Central memory CD4-positive, alpha-beta T cell (primary cell): ENCODE data around the gene SIL1.

Source experiments
- DNase-seq: peaks from one replicate; pipeline ENCODE4 v3.0.0; 2022

SIL1 gene

GRCh38 chr5:138909734-138910133, 288.4 kb downstream of the SIL1 start:
- no peak for DNase-seq

DNA sequence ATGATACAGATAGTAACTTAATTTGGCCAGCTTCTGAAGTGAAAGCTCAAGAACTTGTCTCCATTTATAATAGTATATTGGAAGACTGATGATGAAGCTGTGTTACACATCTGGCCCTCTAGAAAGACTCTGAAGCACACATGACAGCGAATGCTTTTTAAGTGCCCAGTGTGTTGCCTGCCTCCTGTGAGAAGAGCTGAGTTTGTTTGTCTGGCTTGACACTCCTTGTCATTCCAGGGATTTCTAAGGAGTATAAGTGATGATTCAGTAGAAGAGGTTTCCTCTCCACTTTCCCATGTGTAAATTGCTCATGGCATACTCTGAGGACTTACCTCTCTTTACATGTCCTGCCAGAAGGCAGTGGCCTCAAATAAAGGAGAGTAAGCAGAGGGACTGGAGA, 292.6 kb downstream of the SIL1 start:
- no peak for DNase-seq

GRCh38 chr5:138903130-138903775, 294.9 kb downstream of the SIL1 start:
- DNase-seq: no peak

DNA sequence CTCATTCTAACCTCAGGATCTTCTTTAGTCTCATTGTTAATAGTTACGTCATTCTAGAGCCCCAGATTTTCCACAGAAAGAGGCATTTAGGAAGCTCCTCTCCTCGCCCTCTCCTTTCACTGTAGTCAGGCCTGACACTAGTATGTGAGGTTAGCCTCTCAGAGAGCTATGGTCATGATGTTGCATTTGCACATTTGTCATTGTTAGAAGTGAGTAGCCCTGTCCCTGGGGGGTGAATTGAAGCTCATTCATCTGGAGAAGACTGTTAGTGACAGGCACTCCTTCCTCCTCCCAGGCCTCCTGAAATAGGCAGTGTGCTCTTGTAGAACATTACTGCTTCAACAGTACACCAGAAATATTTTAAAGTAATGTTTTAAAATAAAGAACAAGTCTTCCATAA, 296.5 kb downstream of the SIL1 start:
- no peak for DNase-seq

DNA sequence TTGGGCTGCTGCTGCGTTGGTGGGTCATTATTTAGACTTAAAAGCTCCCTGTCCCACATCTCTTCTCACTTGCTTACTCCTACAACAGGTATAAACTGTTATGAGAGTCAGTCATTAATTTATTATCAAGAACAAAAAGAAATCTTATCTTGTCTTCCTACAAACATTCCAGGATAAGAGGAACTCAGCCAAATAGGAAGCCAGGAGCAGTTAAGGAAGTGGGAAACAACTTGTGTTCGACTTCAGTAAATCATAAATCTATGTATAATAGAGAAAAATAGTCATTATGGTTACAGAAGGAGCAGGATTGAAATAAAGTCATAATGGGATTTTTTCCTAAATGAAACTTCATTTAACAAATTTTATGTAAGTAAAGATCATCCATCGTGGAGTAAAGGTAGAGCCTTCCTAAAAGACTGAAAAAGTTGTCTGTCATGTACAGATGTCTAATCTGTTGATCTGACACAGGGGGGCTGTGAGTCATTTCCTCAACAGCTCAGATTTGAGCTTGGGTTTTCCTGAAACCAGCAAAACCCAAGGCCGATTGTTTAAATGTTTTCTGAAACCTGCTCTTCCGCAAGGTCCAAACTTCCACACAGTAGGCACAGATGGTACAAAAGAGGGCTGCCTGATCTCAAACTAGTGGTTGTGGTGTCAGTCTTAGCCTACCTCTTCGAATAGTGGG, 297.7 kb downstream of the SIL1 start:
- DNase-seq: no peak

- no peak for DNase-seq
Measured at GRCh38 chr5:138898742-138899141, 299.4 kb downstream of the SIL1 start.

GRCh38 chr5:138898299-138898698, 299.9 kb downstream of the SIL1 start:
- no peak for DNase-seq
